Measurements from ENCODE around the gene LHX3. TPM values are rescaled to one million over a fixed set of nuclear protein-coding genes. Genes with fewer than 3 reads are reported as not detected.

The LHX3 gene
- total and polyA plus RNA-seq, 2 of the 4 experiments (the other 2 are of a cell fraction), result not detected

- 27% methylated on average over 5 of the region's 10 CpGs; no CpG with 5 or more reads in 1 of the 2 experiments for WGBS, 2 experiments (ENCODE audit: extremely low coverage in 2 of 2, insufficient read length in 1 of 2)
- in situ Hi-C loops (cut with MboI; ENCODE audit: low sequenced_read_pairs), result loop anchor here (10.0 kb wide), 1 partner anchor 114 kb away; no protein-coding TSS in a partner anchor
Measured at GRCh38 chr9:136160995-136161610, 43.8 kb downstream of the LHX3 start.

More at GRCh38 chr9:136160995-136161610, 43.8 kb downstream of the LHX3 start:
- DNase-seq, result no peak
- no peak overlapping the region for H3K18ac ChIP-seq (ENCODE audit: low read depth, low read length)
- no peak for ATAC-seq (ENCODE audit: low read depth)
- H3K9ac ChIP-seq (ENCODE audit: low read depth, low read length), result no peak overlapping the region
- no peak overlapping the region for H4K91ac ChIP-seq (ENCODE audit: insufficient read depth, low read depth, low read length)
- H4K5ac ChIP-seq (ENCODE audit: low read depth, low read length), result no peak overlapping the region
- dilution Hi-C loops (cut with HindIII; ENCODE audit: low sequenced_read_pairs, unreplicated experiment) (no loop called here), intact Hi-C loops (cut with micrococcal nuclease) (no loop called here)
- no peak overlapping the region for H2BK15ac ChIP-seq (ENCODE audit: low read depth, low read length)
- BruUV-seq (replicated peaks), result no TSS peak
- no peak overlapping the region for H2AK5ac ChIP-seq (ENCODE audit: low read depth, low read length)
- H3K14ac ChIP-seq (replicated peaks; ENCODE audit: low read depth, low read length), result no peak overlapping the region
- no peak for TF ChIP-seq MXI1 (IDR thresholded peaks at IDR 0.05; ENCODE audit: borderline replicate concordance, low read depth, low read length)
- no peak for TF ChIP-seq RAD21 (IDR thresholded peaks at IDR 0.05; ENCODE audit: low read length)
- TF ChIP-seq FOS (IDR thresholded peaks at IDR 0.05; ENCODE audit: low read depth, low read length), result no peak
- no peak for TF ChIP-seq BHLHE40 (IDR thresholded peaks at IDR 0.05; ENCODE audit: low read depth, low read length)
- no peak for TF ChIP-seq POLR2A (IDR thresholded peaks at IDR 0.05; ENCODE audit: low read depth, low read length)
- no peak for TF ChIP-seq ELK1 (IDR thresholded peaks at IDR 0.05; ENCODE audit: borderline replicate concordance, low read depth, low read length)
- TF ChIP-seq SMC3 (IDR thresholded peaks at IDR 0.05; ENCODE audit: low read depth, low read length), result no peak
- TF ChIP-seq CTCF (conservative IDR thresholded peaks at IDR 0.05; ENCODE audit: low read depth, low read length), result no peak
- no peak for TF ChIP-seq RCOR1 (IDR thresholded peaks at IDR 0.05; ENCODE audit: insufficient replicate concordance, low read length)
- TF ChIP-seq MAZ (IDR thresholded peaks at IDR 0.05; ENCODE audit: borderline replicate concordance, low read depth, low read length), result no peak
- TF ChIP-seq MAFK (IDR thresholded peaks at IDR 0.05; ENCODE audit: low read depth, low read length), result no peak
- TF ChIP-seq USF2 (IDR thresholded peaks at IDR 0.05; ENCODE audit: low read depth, low read length), result no peak
- H2AK9ac ChIP-seq (replicated peaks; ENCODE audit: low read depth, low read length, poor library complexity), result no peak overlapping the region
- no peaks in the 10 kb centered on the region for H3K9me1 ChIP-seq (ENCODE audit: insufficient read depth, low read length)
- H3K4me1 ChIP-seq (ENCODE audit: control insufficient read depth, insufficient read depth, low read length), result no peaks in the 10 kb centered on the region
- H2BK5ac ChIP-seq (ENCODE audit: low read depth, low read length, poor library complexity, severe bottlenecking), result no peak overlapping the region
- no peak overlapping the region for H2BK20ac ChIP-seq (ENCODE audit: low read depth, low read length)
- no peaks in the 10 kb centered on the region for H3K79me1 ChIP-seq (ENCODE audit: low read depth in 1 of 2, low read length in 2 of 2)
- ChIA-PET POLR2A (ENCODE audit: unreplicated experiment) (no interaction called here), CTCF (no interaction called here)
- H2BK120ac ChIP-seq (ENCODE audit: low read depth, low read length), result no peak overlapping the region
- H3K27me3 ChIP-seq (ENCODE audit: control insufficient read depth, insufficient read depth, low read length), result peaks cover 59% of the 10 kb centered on the region
- H3K56ac ChIP-seq (ENCODE audit: extremely low read depth, insufficient read depth, low read length), result no peak overlapping the region
- no peak overlapping the region for H3K23ac ChIP-seq (ENCODE audit: low read depth, low read length)
- H3K36me3 ChIP-seq (ENCODE audit: control insufficient read depth, insufficient read depth, low read length), result no peaks in the 10 kb centered on the region
- no peak overlapping the region for H3K4me2 ChIP-seq (ENCODE audit: low read depth, low read length)
- no peaks in the 10 kb centered on the region for H4K20me1 ChIP-seq (ENCODE audit: insufficient read depth, low read length)
- H3K9me3 ChIP-seq (ENCODE audit: control insufficient read depth, insufficient read depth, low read length), result no peaks in the 10 kb centered on the region
- H4K8ac ChIP-seq (ENCODE audit: low read depth in 2 of 2, low read length in 2 of 2), result no peak overlapping the region
- H3K4ac ChIP-seq (ENCODE audit: low read depth, low read length), result no peak overlapping the region
- no peak overlapping the region for H3K4me3 ChIP-seq (ENCODE audit: insufficient read depth, low read depth, low read length)
- H2AFZ ChIP-seq (replicated peaks; ENCODE audit: low read length, poor library complexity), result no peak overlapping the region
- H3K27ac ChIP-seq (ENCODE audit: insufficient read depth, low read length), result no peak overlapping the region

All from IMR-90 (cell line).